Measurements from ENCODE around the gene C1QTNF2.

DNA sequence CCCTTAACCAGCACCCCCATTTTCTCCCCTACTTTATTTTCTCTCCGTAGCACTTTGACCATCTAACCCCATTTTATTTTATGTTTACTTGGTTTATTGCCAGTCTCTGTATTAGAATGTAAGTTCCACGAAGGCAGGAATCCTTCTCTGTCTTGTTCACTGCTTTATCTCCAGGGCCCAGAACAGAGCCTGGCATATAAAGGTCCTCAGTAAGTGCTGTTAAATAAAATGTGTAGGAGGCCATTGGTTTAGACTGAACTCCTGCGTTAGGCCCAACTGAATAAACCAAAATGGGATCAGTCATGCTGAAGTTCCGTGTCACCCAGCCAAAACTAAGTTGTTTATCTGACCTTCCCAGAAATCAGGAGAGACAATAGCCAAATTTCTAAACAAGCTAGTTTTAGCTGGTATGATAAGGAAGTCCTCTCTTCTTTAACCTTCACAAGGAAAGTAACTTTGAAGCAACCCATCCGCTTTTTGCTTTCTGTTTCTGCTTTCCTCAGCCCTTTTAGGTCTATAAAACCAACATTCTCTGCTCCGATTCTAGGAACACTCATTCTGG, 29.0 kb downstream of the C1QTNF2 start:
- TF ChIP-seq, protein P1, sequence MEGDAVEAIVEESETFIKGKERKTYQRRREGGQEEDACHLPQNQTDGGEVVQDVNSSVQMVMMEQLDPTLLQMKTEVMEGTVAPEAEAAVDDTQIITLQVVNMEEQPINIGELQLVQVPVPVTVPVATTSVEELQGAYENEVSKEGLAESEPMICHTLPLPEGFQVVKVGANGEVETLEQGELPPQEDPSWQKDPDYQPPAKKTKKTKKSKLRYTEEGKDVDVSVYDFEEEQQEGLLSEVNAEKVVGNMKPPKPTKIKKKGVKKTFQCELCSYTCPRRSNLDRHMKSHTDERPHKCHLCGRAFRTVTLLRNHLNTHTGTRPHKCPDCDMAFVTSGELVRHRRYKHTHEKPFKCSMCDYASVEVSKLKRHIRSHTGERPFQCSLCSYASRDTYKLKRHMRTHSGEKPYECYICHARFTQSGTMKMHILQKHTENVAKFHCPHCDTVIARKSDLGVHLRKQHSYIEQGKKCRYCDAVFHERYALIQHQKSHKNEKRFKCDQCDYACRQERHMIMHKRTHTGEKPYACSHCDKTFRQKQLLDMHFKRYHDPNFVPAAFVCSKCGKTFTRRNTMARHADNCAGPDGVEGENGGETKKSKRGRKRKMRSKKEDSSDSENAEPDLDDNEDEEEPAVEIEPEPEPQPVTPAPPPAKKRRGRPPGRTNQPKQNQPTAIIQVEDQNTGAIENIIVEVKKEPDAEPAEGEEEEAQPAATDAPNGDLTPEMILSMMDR (IDR thresholded peaks at IDR 0.05; ENCODE audit: poor library complexity, severe bottlenecking), result no peak
- TF ChIP-seq EZH2 (IDR thresholded peaks at IDR 0.05; ENCODE audit: borderline replicate concordance, insufficient read depth, low read length, poor library complexity, severe bottlenecking) (no peak), TAF1 (IDR thresholded peaks at IDR 0.05; ENCODE audit: low read depth) (no peak), RAD21 (conservative IDR thresholded peaks at IDR 0.05) (no peak), POLR2AphosphoS5 (IDR thresholded peaks at IDR 0.05) (no peak), EP300 (conservative IDR thresholded peaks at IDR 0.05; ENCODE audit: poor library complexity, severe bottlenecking) (no peak), SMC3 (conservative IDR thresholded peaks at IDR 0.05; ENCODE audit: poor library complexity) (no peak), MXI1 (conservative IDR thresholded peaks at IDR 0.05; ENCODE audit: poor library complexity, severe bottlenecking) (no peak)
- TF ChIP-seq, protein P2, sequence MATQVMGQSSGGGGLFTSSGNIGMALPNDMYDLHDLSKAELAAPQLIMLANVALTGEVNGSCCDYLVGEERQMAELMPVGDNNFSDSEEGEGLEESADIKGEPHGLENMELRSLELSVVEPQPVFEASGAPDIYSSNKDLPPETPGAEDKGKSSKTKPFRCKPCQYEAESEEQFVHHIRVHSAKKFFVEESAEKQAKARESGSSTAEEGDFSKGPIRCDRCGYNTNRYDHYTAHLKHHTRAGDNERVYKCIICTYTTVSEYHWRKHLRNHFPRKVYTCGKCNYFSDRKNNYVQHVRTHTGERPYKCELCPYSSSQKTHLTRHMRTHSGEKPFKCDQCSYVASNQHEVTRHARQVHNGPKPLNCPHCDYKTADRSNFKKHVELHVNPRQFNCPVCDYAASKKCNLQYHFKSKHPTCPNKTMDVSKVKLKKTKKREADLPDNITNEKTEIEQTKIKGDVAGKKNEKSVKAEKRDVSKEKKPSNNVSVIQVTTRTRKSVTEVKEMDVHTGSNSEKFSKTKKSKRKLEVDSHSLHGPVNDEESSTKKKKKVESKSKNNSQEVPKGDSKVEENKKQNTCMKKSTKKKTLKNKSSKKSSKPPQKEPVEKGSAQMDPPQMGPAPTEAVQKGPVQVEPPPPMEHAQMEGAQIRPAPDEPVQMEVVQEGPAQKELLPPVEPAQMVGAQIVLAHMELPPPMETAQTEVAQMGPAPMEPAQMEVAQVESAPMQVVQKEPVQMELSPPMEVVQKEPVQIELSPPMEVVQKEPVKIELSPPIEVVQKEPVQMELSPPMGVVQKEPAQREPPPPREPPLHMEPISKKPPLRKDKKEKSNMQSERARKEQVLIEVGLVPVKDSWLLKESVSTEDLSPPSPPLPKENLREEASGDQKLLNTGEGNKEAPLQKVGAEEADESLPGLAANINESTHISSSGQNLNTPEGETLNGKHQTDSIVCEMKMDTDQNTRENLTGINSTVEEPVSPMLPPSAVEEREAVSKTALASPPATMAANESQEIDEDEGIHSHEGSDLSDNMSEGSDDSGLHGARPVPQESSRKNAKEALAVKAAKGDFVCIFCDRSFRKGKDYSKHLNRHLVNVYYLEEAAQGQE (IDR thresholded peaks at IDR 0.05; ENCODE audit: borderline replicate concordance), result no peak

All from neural cell (in vitro differentiated cells).